Activated T-cell treated with anti-CD3 and anti-CD28 coated beads for 1 hour (primary cell): ENCODE measurements around the gene C21orf58.

ENCODE experiments used
- DNase-seq: peaks from one replicate; pipeline ENCODE4 v3.0.0-alpha.2; 2020; ENCODE audit warnings: low read depth

The C21orf58 gene

DNA sequence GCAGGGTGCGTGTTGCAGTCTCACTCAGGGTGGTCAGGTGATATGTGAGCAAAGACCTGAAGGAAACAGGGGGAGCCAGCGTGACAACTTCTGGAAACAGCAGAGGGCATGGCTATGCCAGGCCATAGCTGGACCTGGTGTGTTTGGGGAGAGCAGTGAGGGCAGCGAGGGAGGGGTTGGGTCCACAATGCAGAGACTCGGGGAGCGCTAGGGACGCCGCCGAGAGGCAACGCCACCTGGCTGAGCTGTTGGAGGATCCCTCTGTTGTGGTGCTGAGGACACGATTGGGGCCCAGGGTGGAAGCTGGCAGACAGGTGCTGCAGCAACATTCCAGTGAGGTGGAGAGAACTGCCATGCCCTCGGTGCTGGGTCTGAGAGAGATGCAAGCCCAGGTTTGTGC is 68.5 kb downstream of the C21orf58 start:
- no peak for DNase-seq

GRCh38 chr21:46254208-46254975 is 69.3 kb downstream of the C21orf58 start:
- DNase-seq: no peak

- no peak for DNase-seq
These were observed 70.0 kb downstream of the C21orf58 start for GRCh38 chr21:46253610-46254124.

- no peak for DNase-seq
These were observed 70.8 kb downstream of the C21orf58 start for GRCh38 chr21:46252840-46253239.
